Endothelial cell of umbilical vein (primary cell): ENCODE results near the gene SKIL. TPM values are rescaled to one million over a fixed set of nuclear protein-coding genes. Genes with fewer than 3 reads are reported as not detected.

ENCODE experiments used
- BruUV-seq: library from RNA; stranded (reverse); fragments of 400-500 nt; replicated peaks from 2 replicates; lab custom pipeline; 2021; lab: Mats Ljungman, UMichigan
- CTCF ChIA-PET: fragments of 300-600, 350-600 bp; sonication (Branson Sonifier 250); formaldehyde crosslinking; loops from one replicate; lab custom pipeline; 2021; ENCODE audit warnings: antibody characterized with exemption, inconsistent platforms; lab: Charles Lee
- POLR2A ChIA-PET: fragments of 300-600, 350-600 bp; sonication (Branson Sonifier 250); formaldehyde crosslinking; loops from one replicate; lab custom pipeline; 2021; ENCODE audit warnings: antibody characterized with exemption, inconsistent platforms; lab: Charles Lee
- DNase-seq: peaks from one replicate; pipeline ENCODE4 v3.0.0-alpha.2; 2011; ENCODE audit warnings: low read depth, low spot score
- FAIRE-seq: peaks from 2 replicates; lab custom pipeline; 2011; peaks lifted over from hg19 to GRCh38; lab: Jason Lieb, UNC
- H2AFZ ChIP-seq: 2 replicates; pipeline ENCODE4 v1.6.0; 2012; ENCODE audit warnings: low read depth, low read length, control low read depth, inconsistent platforms
- H3K27ac ChIP-seq: 2 replicates; pipeline ENCODE4 v1.5.1; 2011; ENCODE audit warnings: low read depth, mild to moderate bottlenecking, control low read depth, low read length, moderate library complexity; ENCODE audit not compliant: insufficient read depth
- H3K27me3 ChIP-seq, 2 experiments: 2 replicates each; pipeline versions ENCODE4 v1.6.0 to v1.6.1; 2011; ENCODE audit warnings: low read length in 2 of 2, mixed read lengths in 1 of 2; ENCODE audit not compliant: control insufficient read depth in 2 of 2, insufficient read depth in 2 of 2
- H3K36me3 ChIP-seq, 2 experiments: 2 replicates in 1 of 2; 3 replicates in 1 of 2; pipeline ENCODE4 v1.5.1; 2011; ENCODE audit warnings: low read length in 2 of 2, mild to moderate bottlenecking in 1 of 2, moderate library complexity in 1 of 2; ENCODE audit not compliant: control insufficient read depth in 2 of 2, insufficient read depth in 2 of 2; ENCODE audit errors: extremely low read depth in 1 of 2
- H3K4me1 ChIP-seq: 3 replicates; pipeline ENCODE4 v1.5.1; 2011; ENCODE audit warnings: mild to moderate bottlenecking, low read length; ENCODE audit not compliant: control insufficient read depth, insufficient read depth; ENCODE audit errors: extremely low read depth
- H3K4me2 ChIP-seq: 2 replicates; pipeline ENCODE4 v1.6.1; 2011; ENCODE audit warnings: low read length, control low read depth, mixed read lengths; ENCODE audit not compliant: insufficient read depth
- H3K4me3 ChIP-seq, 3 experiments: fragments of 200-600 bp in 1 of 3; sonication (generic), shearing (Covaris generic) in 1 of 3; replicated peaks in 1 of 3; 2 replicates each; pipeline ENCODE4 v1.5.1; 2011 to 2016; ENCODE audit warnings: control low read depth in 3 of 3, low read length in 3 of 3, mild to moderate bottlenecking in 2 of 3, inconsistent platforms in 1 of 3, low read depth in 1 of 3, moderate library complexity in 1 of 3; ENCODE audit not compliant: insufficient read depth in 1 of 3
- H3K79me2 ChIP-seq: 2 replicates; pipeline ENCODE4 v1.6.0; 2012; ENCODE audit warnings: low read length, inconsistent platforms; ENCODE audit not compliant: control insufficient read depth, insufficient read depth
- H3K9ac ChIP-seq: replicated peaks from 2 replicates; pipeline ENCODE3; 2011; ENCODE audit warnings: low read length, control low read depth; ENCODE audit not compliant: insufficient read depth; ENCODE audit errors: extremely low read depth
- H3K9me1 ChIP-seq: replicated peaks from 3 replicates; pipeline ENCODE4 v1.6.0; 2011; ENCODE audit warnings: mild to moderate bottlenecking, low read length; ENCODE audit not compliant: control insufficient read depth, insufficient read depth; ENCODE audit errors: extremely low read depth
- H3K9me3 ChIP-seq: replicated peaks from 2 replicates; pipeline ENCODE4 v1.5.1; 2012; ENCODE audit warnings: low read length, inconsistent platforms; ENCODE audit not compliant: control insufficient read depth, insufficient read depth
- H4K20me1 ChIP-seq: replicated peaks from 2 replicates; pipeline ENCODE3; 2011; ENCODE audit warnings: mild to moderate bottlenecking, low read length; ENCODE audit not compliant: control insufficient read depth, insufficient read depth; ENCODE audit errors: extremely low read depth
- CTCF ChIP-seq, 2 donors: IDR thresholded peaks; 1 replicate in 1 of 2; 2 replicates in 1 of 2; pipeline ENCODE4 v1.5.1; 2011; ENCODE audit warnings: low read length in 2 of 2, mild to moderate bottlenecking in 2 of 2, moderate library complexity in 2 of 2, control low read depth in 1 of 2, inconsistent platforms in 1 of 2, low read depth in 1 of 2; ENCODE audit not compliant: insufficient read depth in 1 of 2; ENCODE audit errors: extremely low read depth in 1 of 2
- JUN ChIP-seq: IDR thresholded peaks from 2 replicates; pipeline ENCODE4 v1.6.1; 2011; ENCODE audit warnings: borderline replicate concordance, low read depth; ENCODE audit not compliant: insufficient read length, insufficient read depth
- POLR2A ChIP-seq: IDR thresholded peaks from 2 replicates; pipeline ENCODE4 v1.6.1; 2012; ENCODE audit warnings: low read depth, mild to moderate bottlenecking, control low read depth, low read length
- dilution Hi-C: fragments of 300-500 bp; cut with MboI; formaldehyde crosslinking; loops from one replicate; pipeline ENCODE4 v1.15.0; 2019; ENCODE audit warnings: low sequenced_read_pairs; ENCODE audit not compliant: extremely low pct_ligation_motif_present
- intact Hi-C: fragments of 100-400 bp; cut with micrococcal nuclease; formaldehyde crosslinking; loops from one replicate; pipeline ENCODE4 v1.10.0; 2022
- polyA plus RNA-seq, 4 experiments: library from polyadenylated mRNA; depleted of rRNA in 3 of 4; stranded (reverse) in 3 of 4; unstranded in 1 of 4; fragments of >200 nt; gene quantifications; 2 replicates each; pipeline versions ENCODE4 v1.2.1 to v1.2.3, GENCODE V29; 2011 to 2012; ENCODE audit warnings: missing spikeins in 1 of 4
- total RNA-seq: library from RNA; stranded (reverse); gene quantifications from 2 replicates; pipeline ENCODE4 v1.2.3, GENCODE V29; 2021

SKIL gene
- total and polyA plus RNA-seq, 2 donors (not counting 3 experiments of a cell fraction or from before 2014, with no cell fraction given) = 18.4 to 135 TPM

- POLR2A ChIA-PET = no interaction called here
These were observed 29.0 kb downstream of the SKIL start for GRCh38 chr3:170386468-170386867.

More at GRCh38 chr3:170386468-170386867, 29.0 kb downstream of the SKIL start:
- no peaks in the 10 kb centered on the region for H3K27me3 ChIP-seq
- no peak overlapping the region for H3K4me3 ChIP-seq
- DNase-seq (no peak), FAIRE-seq (no peak)
- no peak overlapping the region for H3K27ac ChIP-seq
- no peak overlapping the region for H3K9ac ChIP-seq
- H3K9me3 ChIP-seq = no peaks in the 10 kb centered on the region
- no peak overlapping the region for H2AFZ ChIP-seq
- CTCF ChIA-PET = interaction anchor here (0.8 kb wide), 1 partner anchor 16 kb away, joined by 4 read pairs; no protein-coding TSS in a partner anchor
- intact Hi-C loops (no loop called here), dilution Hi-C loops (no loop called here)
- H3K4me2 ChIP-seq = no peak overlapping the region
- no peaks in the 10 kb centered on the region for H3K9me1 ChIP-seq
- H3K36me3 ChIP-seq = peaks cover 24 to 25% of the 10 kb centered on the region in 2 experiments
- peaks cover 67% of the 10 kb centered on the region for H3K79me2 ChIP-seq
- no peak for TF ChIP-seq POLR2A
- no peak for TF ChIP-seq JUN
- TF ChIP-seq CTCF (IDR thresholded peaks at IDR 0.05; ENCODE audit: extremely low read depth in 1 of 2, insufficient read depth in 1 of 2, low read depth in 1 of 2, low read length in 2 of 2) = no peak
- peaks cover 4% of the 10 kb centered on the region for H4K20me1 ChIP-seq
- BruUV-seq = no TSS peak
- no peaks in the 10 kb centered on the region for H3K4me1 ChIP-seq
